ENCODE results near the gene PLEKHM3. TPM values are rescaled to one million over a fixed set of nuclear protein-coding genes. Genes with fewer than 3 reads are reported as not detected.

PLEKHM3 gene
- total and polyA plus RNA-seq, 12 donors: 9.5 to 39.6 (median 21.7) TPM

DNA sequence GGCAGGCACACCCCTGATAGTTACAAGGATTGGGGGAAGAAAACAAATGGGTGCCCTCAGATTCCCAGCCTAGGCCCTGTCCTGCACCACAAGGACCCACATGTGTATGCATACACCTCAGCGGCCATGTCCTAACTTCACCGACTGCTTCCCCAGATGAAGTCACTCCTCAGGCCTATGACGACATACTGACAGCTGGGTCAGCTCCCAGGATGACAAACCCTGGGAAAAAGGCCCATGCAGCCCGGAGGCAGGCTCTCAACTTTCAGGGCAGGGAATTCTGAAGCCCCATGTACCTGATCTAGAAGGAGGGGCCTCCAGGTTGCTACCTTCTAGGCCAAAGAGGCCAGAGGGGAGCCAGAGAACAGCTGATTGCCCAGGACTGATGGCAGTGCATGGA, 11.0 kb upstream of the PLEKHM3 start:
- TF ChIP-seq, protein P1, sequence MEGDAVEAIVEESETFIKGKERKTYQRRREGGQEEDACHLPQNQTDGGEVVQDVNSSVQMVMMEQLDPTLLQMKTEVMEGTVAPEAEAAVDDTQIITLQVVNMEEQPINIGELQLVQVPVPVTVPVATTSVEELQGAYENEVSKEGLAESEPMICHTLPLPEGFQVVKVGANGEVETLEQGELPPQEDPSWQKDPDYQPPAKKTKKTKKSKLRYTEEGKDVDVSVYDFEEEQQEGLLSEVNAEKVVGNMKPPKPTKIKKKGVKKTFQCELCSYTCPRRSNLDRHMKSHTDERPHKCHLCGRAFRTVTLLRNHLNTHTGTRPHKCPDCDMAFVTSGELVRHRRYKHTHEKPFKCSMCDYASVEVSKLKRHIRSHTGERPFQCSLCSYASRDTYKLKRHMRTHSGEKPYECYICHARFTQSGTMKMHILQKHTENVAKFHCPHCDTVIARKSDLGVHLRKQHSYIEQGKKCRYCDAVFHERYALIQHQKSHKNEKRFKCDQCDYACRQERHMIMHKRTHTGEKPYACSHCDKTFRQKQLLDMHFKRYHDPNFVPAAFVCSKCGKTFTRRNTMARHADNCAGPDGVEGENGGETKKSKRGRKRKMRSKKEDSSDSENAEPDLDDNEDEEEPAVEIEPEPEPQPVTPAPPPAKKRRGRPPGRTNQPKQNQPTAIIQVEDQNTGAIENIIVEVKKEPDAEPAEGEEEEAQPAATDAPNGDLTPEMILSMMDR (IDR thresholded peaks at IDR 0.05): no peak
- TF ChIP-seq POLR2A (IDR thresholded peaks at IDR 0.05): no peak
- Histone ChIP-seq H3K36me3 (replicated peaks in 1 of 2) (no peaks in the 10 kb centered on the region), H3K4me1 (replicated peaks in 1 of 2) (peaks cover 3 to 11% of the 10 kb centered on the region in 2 donors), H3K27me3 (no peaks in the 10 kb centered on the region), H3K27ac (no peak overlapping the region), H3K9me3 (replicated peaks in 1 of 3) (no peaks in the 10 kb centered on the region), H3K4me3 (no peak overlapping the region)
- no peak for DNase-seq
- intact Hi-C loops (cut with DNase I): loop anchor here (5.0 to 10.0 kb wide), 2 partner anchors 269 to 272 kb away; partner anchors contain the start of gene FZD5 (in 2 of the 2)
- WGBS, 4 donors: 51 to 80% (median 64%) methylated on average over 2 to 4 of the region's 4 CpGs

- no peak for DNase-seq
- Histone ChIP-seq H3K27me3 (no peaks in the 10 kb centered on the region), H3K36me3 (replicated peaks in 1 of 2) (no peaks in the 10 kb centered on the region), H3K4me3 (no peak overlapping the region), H3K9me3 (replicated peaks in 1 of 3) (no peaks in the 10 kb centered on the region), H3K4me1 (replicated peaks in 1 of 2) (peaks cover 0 to 6% of the 10 kb centered on the region in 2 donors), H3K27ac (peak overlapping the region in 1 of 5 donors; percentile 54)
- intact Hi-C loops (cut with DNase I): loop anchor here (5.0 to 10.0 kb wide), 2 partner anchors 267 to 270 kb away; partner anchors contain the start of gene FZD5 (in 2 of the 2)
- TF ChIP-seq, protein P1 (IDR thresholded peaks at IDR 0.05): peak in 1 of 6 experiments; percentile 1
- TF ChIP-seq POLR2A (IDR thresholded peaks at IDR 0.05): no peak
- 76 to 86% (median 83%) methylated on average over 4 of the region's 4 CpGs for WGBS, 4 donors
Measured at GRCh38 chr2:208034503-208035140, 9.3 kb upstream of the PLEKHM3 start.

DNA sequence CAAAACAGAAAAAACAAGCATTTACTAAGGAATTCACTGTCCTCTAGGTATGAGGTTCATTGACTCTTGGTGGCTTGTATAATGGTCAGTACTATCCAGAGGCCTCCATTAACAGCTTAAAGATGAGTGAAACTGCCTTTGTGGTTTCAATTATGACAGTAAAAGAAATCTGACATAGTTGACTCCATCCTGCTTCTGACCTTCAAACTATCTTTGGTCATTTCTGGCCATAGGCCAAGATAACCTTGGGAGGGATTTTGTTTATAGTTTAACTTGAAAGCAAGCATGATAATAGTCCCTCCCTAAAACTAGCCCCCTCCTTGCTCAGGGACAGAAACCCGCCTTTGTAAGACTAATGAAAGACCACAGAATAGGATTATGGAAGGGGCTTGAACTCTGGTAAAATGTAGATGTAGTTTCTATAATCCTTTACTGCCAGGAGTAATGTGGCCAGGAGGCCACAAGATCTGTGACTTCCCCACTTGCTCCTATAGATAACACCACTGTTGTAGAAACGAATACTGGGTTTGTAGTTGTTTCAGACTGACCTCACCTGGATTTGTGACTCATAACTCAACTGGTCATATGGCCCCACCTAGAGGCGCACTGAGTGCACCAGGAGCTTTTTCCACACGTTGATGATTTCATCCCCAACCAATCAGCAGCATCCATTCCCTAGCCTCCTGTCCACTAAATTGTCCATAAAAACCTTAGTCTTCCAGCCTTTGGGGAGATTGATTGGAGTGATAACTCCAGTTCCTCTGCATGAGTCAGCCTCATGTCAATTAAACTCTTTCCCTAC, 8.6 kb upstream of the PLEKHM3 start:
- no peaks in the 10 kb centered on the region for H3K36me3 ChIP-seq (replicated peaks in 1 of 2)
- WGBS, 4 donors: 27 to 42% (median 33%) methylated on average over 4 of the region's 4 CpGs
- H3K4me1 ChIP-seq (replicated peaks in 1 of 2): peaks cover 0 to 6% of the 10 kb centered on the region in 2 donors
- H3K27me3 ChIP-seq: no peaks in the 10 kb centered on the region
- H3K4me3 ChIP-seq: no peak overlapping the region
- TF ChIP-seq, protein P1 (IDR thresholded peaks at IDR 0.05): peak; percentile 5 to 53 (median 48)
- no peak for TF ChIP-seq POLR2A (IDR thresholded peaks at IDR 0.05)
- no peaks in the 10 kb centered on the region for H3K9me3 ChIP-seq (replicated peaks in 1 of 3)
- DNase-seq: peak; percentile 51 to 84 (median 64)
- peak overlapping the region in 3 of 5 donors; percentile 27 to 54 (median 54) for H3K27ac ChIP-seq
- intact Hi-C loops (cut with DNase I): loop anchor here in 1 of 2 donors (10.0 kb wide), 1 partner anchor 269 kb away; the partner anchor contains the start of gene FZD5

DNA sequence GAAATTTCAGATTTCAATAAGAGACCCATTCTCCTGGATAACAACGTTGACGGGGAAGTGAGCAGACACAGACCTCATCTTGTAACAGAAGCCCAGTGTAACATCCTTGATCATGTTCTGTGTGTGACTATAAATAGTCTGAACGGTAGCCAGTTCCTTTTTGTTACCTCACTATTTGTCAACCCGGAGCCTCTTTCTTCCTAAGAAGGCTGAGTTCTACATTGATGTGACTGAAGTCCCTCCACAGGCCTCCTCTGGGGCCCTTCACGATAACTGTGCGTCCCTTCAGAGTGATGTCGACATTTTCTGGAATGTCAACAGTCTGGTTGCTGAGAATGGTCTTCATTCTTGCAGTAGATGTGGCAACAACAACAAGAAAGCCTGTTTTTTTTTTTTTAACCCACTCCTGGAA, 6.3 kb upstream of the PLEKHM3 start:
- no peak for DNase-seq
- no peaks in the 10 kb centered on the region for H3K27me3 ChIP-seq
- H3K36me3 ChIP-seq (replicated peaks in 1 of 2): no peaks in the 10 kb centered on the region
- no peak for TF ChIP-seq POLR2A (IDR thresholded peaks at IDR 0.05)
- TF ChIP-seq, protein P1 (IDR thresholded peaks at IDR 0.05): no peak
- WGBS, 4 donors: 31 to 42% (median 34%) methylated on average over 7 of the region's 7 CpGs
- no peak overlapping the region for H3K4me3 ChIP-seq
- intact Hi-C loops (cut with DNase I): loop anchor here in 1 of 2 donors (10.0 kb wide), 1 partner anchor 267 kb away; the partner anchor contains the start of gene FZD5
- peaks cover 0 to 6% of the 10 kb centered on the region in 2 donors for H3K4me1 ChIP-seq (replicated peaks in 1 of 2)
- peak overlapping the region in 1 of 5 donors; percentile 40 for H3K27ac ChIP-seq
- H3K9me3 ChIP-seq (replicated peaks in 1 of 3): no peaks in the 10 kb centered on the region

Data from adrenal gland (tissue), 12 donors.